Hematopoietic multipotent progenitor cell (in vitro differentiated cells): Measurements from ENCODE around the gene PHOSPHO2. TPM values are rescaled to one million over a fixed set of nuclear protein-coding genes. Genes with fewer than 3 reads are reported as not detected.
"Not testable (repeated sequence)": the region's sequence is repeated elsewhere in the genome, so short reads cannot be mapped to it uniquely, and the experiment has no call there.

Experiments used
- DNase-seq, 3 donors: peaks; one replicate each; pipeline ENCODE4 v3.0.0-alpha.2; 2011 to 2015; ENCODE audit warnings: low read depth in 2 of 3, low spot score in 2 of 3
- total RNA-seq: library from RNA; depleted of rRNA; stranded (reverse); fragments of >200 nt; gene quantifications from one replicate; pipeline ENCODE4 v1.2.3, GENCODE V29; 2012

The PHOSPHO2 gene
- total RNA-seq, 1 donor: 3.2 TPM

DNA sequence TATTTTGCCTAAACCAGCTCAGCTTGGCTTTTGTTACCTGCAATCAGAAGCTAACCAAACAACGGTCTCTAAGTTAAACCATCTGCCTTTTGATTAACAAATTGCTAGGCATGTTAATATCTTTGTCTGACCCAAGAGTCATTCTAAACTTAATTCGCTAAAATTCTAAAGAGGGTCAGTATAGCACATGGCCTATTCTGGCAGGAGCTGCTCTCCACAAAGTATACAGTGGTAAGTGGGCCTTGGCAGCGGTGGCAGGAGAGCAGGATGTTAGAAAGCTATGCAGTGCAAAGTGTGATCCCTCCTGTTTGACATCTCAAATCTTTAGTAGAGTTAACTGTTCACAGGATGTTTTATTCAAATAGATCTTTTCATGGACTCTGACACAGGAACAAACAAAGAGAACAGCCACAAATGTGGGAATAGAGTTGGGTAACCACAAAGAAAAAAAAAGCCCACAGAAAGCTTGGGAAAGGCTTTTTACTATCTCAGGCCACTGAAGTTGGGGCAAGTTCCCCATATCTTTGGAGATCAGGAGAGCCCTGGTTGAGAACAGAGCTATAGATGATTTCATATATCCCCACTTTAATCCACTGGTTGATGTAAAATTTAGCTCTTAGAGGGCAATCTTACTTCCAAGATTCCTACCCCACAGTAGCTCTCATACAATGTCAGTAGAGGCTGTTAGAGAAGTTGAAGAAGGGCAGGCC is 10.7 kb upstream of the PHOSPHO2 start:
- no peak for DNase-seq

DNA sequence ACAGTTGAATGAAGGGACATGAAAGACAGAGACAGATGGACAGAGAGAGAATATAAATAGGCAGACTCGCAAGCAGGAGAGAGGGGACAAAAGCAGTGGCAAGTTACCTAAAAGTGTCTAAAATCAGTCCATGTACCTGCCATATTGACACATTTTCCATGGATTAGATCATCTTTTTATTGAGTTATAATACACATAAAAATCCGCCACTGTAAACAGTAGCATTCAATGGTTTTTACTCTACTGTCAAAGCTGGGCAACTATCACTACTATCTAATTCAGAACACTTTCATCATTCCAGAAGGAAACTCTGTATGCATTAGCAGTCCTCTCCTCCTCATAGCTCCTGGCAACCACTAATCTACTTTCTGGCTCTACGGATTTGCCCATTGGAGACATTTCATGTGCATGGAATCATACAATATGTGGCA is 10.1 kb upstream of the PHOSPHO2 start:
- DNase-seq: no peak

DNA sequence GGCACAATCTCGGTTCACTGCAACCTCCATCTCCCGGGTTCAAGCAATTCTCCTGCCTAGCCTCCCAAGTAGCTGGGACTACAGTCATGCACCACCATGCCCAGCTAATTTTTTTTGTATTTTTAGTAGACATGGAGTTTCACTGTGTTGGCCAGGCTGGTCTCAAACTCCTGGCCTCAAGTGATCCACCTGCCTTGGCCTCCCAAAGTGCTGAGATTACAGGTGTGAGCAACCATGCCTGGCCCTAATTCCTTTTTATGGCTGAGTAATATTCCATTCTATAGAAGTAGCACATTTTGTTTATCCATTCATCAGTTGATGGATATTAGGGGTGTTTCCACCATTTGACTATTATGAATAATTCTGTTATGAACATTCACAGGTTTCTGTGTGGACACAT is 9.6 kb upstream of the PHOSPHO2 start:
- DNase-seq: not testable (repeated sequence)

DNA sequence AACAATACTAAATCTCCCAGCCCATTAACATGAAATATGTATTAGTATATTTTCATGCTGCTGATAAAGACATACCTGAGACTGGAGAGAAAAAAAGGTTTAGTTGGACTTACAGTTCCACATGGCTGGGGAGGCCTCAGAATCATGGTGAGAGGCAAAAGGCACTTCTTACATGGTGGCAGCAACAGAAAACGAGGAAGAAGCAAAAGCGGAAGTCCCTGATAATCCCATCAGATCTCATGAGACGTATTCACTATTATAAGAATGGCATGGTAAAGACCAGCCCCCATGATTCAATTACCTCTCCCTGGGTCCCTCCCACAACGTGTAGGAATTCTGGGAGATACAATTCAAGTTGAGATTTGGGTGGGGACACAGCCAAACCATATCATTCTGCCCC is 7.4 kb upstream of the PHOSPHO2 start:
- DNase-seq: not testable (repeated sequence)

DNA sequence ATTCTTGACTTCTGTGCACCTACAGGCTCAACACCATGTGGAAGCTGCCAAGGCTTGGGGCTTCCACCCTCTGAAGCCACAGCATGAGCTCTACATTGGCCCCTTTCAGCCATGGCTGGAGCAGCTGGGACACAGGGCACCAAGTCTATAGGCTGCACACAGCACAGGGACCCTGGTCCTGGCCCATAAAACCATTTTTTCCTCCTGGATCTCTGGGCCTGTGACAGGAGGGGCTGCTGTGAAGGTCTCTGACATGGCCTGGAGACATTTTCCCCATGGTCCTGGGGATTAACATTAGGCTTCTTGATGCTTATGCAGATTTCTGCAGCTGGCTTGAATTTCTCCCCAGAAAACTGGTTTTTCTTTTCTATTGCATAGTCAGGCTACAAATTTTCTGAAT is 6.3 kb upstream of the PHOSPHO2 start:
- not testable (repeated sequence) for DNase-seq

DNA sequence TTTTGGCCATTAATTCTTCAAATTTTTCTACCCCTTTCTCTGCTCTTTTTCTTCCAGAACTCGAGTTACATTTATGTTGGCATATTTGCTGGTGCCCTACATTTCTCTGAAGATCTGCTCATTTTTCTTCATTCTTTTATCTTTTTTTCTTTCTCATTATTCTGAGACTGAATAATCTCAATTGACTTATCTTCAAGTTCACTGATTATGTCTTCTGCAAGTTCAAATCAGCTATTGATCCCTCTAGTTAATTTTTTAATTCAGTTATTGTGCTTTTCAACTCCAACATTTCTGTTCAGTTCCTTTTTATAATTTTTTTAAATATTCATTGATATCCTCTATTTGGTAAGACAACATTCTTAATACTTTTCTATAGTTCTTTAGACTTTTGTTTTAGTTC is 3.3 kb upstream of the PHOSPHO2 start:
- DNase-seq: no peak

DNA sequence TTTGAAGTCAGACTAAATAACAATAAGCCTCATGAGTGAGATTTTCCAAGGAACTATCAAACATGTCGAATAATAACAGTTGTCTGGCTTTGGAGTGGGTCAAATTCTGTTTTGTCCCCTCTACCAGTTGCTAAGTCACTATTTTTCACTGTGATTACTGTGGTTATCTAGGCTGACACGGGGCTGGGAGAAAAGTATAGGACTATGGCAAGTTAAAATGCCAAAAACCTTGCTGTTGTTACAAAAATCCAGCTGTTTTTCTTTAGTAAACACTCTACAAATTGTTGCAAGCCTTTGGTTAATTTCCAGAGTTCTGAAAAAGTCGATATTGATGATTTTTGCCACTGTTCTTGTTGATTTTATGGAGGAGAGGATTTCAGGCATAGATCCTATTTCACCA is 1.6 kb upstream of the PHOSPHO2 start:
- DNase-seq: no peak

DNA sequence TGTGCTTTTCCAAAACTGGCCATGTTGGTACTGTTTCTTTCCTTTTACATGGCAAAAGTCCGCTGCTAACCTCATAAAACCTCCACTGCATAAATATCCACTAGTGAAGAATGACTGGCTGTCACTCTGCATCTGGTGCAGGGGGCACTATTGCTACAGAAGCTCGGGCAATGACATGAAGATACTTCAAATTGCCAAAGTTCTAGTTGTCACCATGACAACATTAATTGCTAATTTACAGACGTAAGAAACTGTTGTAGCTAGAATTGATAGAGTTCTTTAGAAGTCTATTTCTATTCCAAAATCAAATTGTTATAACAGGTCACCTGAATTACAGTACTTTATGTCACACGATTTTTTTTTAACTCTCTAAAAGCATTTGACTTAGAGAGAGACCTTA is 909 bp upstream of the PHOSPHO2 start:
- DNase-seq: peak in 2 of 3 donors; percentile 39 to 45

DNA sequence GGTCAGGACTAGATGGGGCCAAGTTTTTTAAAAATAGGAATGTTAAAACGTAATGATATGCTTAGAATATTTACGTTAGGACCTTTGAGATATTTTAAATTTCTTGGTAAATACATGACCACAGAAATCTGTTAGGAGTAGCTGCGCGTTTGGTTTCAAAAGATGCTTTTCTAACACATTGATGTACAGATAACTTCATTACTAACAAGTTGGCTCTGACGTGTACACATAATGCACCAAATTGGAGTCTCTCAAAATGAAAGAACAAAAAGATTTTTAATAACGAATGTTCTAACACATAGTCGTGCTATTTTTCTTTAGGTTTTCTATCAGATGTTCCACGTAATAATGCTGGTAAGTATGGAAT is 608 bp downstream of the PHOSPHO2 start:
- DNase-seq: no peak

DNA sequence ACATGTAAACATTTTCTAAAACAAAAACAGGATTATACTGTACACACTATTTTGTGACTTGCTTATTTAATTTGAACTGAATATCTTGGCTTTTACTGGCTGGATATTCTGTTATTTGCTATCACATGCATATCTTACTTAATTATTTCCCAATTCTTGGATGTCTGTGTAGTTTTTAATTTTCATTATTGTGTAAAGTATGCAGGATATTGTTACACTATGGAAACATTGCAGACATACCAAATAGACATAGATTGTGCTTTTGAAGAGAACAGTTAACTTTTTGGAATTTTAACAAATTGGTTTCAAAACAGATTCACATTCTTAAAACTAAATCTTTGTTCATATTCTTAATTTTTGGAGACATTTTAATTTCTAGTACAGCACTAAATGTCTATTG is 2.1 kb downstream of the PHOSPHO2 start:
- DNase-seq: no peak

DNA sequence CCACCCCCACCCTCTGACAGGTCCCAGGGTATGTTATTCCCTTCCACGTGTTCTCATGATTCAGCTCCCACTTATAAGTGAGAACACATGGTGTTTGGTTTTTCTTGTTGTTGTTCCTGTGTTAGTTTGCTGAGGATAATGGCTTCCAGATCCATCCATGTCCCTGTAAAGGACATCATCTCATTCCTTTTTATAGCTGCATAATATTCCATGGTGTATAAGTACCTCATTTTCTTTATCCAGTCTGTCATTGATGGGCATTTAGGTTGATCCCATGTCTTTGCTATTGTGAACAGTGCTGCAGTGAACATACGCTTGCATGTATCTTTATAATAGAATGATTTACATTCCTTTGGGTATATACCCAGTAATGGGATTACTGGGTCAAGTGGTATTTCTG is 4.9 kb downstream of the PHOSPHO2 start:
- not testable (repeated sequence) for DNase-seq

DNA sequence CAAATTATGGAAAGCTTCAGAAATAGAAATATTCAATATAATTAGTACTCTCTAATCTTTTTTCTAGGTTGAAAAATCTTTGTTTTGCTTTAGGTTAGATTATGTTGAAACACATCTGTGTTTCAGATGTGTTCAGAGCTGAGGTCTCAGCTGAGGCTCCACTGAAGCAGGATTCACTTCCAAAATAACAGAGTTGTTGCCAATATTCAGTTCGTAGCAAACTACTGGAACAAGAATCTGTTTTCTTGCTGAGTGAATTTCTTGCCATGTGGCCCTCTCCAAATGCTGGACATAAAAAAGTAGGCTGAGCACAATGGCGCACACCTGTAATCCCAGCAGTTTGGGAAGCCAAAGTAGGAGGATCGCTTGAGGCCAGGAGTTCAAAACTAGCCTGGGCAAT is 8.7 kb downstream of the PHOSPHO2 start:
- DNase-seq: no peak

DNA sequence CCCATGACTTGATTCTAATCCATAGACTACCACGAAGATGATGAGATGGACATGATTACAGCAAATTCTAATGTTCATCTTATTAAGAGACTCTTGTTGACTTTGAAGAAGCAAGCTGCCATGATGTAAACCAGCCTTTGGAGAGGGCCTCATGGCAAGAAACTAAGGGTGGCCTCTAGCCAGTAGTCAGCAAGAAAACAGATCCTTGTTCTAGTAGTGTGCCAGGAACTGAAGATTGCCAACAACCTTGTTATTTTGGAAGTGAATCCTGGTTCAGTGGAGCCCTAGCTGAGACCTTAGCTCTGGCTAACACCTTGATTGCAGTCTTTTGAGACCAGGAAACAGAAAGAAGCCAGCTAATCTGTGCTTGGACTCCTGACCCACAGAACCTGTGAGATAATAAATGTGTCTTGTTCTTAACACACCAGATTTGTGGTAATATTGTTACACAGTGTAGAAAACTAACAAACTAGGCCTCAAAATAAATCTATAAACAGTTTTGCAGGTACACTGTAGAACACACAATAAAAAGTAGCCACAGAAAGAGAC is 10.0 kb downstream of the PHOSPHO2 start:
- no peak for DNase-seq

DNA sequence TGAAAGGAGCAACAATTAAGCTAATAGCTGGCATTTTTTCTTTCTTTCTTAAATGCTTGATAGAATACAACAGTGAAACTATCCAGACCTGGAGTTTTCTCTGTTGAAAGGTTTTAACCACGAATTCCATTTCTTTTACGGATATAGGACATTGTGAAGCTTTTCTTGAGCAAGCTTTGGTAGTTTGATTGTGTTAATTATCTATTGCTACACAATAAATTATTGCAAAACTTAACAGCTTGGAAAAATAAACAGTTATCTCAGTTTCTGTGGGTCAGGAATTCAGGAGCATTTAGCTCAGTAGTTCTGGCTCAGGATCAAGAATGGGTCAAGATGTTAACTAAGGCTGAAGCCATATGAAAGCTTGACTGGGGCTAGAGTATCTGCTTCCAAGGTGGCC is 11.7 kb downstream of the PHOSPHO2 start:
- no peak for DNase-seq

DNA sequence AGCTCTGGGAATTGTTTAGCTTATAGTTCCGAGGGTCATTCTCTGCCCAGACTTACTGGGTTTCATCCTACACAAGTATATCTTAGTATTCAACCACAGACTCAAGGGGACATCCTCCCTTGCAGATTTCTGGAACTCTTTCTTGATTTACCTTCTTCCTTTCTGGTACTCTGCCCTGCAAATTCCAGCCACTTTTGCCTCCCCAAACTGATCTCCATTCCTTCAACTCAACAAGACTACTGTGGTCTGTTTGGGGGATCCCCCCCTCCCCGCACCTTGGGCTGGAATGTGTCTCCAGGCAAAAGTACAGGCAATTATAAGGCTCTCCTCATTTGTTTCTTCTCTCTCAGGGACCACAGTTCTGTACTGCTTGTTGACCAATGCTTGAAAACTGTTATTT is 13.4 kb downstream of the PHOSPHO2 start:
- no peak for DNase-seq

DNA sequence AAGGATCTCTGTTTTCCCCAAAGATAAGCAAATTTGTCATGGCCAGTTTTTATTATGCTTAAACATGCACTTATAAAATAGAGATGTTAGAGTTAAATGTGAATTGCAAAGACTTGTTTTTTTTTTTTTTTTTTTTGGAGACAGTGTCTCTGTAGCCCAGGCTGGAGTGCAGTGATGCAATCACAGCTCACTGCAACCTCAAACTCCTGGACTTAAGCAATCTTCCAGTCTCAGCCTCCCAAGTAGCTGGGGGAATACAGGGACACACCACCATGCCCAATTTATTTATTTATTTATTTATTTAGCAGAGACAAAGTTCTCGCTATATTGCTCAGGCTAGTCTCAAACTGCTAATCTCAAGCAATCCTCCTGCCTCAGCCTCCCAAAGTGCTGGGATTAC is 15.1 kb downstream of the PHOSPHO2 start:
- no peak for DNase-seq

DNA sequence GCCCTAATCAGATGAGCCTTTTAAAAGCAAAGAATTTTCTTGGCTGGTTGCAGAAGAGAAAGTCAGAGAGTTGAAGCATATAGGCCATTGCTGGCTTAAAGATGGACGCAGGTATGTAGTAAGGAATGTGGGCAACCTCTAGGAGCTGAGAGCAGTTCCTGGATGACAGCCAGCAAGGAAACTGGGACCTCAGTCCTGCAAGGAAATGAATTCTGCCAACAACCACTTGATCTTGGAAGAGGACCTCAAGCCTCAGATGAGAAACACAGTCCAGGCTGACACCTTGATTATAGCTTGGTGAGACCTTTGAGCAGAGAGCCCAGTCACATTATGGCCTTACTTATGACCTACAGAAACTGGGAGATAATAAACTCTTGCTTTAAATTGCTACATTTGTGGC is 15.7 kb downstream of the PHOSPHO2 start:
- no peak for DNase-seq

DNA sequence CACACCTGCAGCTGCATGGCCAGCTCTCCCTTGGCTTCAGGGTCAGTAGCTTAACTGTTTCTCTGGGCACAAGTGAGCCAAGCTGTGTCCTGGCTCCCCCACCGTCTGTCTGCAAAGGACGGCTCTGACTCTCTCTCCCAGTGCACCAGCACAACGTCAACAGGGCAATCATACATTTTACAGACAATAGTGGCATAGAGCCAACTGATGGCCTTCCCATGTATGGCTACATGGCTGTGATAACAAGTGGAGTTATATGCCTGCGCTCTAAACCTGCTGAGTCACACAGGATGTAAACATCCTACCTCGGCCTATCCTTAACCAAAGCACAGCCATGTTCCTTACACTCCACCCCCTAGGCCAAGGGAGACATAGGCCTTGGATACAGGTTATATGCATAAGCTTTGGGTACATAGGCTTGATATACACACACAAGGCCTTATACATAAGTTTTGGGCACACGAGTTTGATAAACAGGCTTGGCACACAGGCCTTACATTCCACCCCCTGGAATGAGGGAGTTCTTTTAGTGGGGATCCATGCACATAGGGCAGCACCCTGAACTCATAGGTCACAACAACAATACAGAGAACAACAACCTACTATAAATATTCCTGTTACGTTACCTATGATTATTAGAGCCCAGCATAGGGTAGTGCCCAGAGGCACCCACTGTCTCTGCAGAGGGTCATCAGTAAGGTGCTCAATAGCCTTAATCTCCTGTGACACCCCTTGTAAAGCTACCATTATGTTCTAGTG is 17.7 kb downstream of the PHOSPHO2 start:
- no peak for DNase-seq

DNA sequence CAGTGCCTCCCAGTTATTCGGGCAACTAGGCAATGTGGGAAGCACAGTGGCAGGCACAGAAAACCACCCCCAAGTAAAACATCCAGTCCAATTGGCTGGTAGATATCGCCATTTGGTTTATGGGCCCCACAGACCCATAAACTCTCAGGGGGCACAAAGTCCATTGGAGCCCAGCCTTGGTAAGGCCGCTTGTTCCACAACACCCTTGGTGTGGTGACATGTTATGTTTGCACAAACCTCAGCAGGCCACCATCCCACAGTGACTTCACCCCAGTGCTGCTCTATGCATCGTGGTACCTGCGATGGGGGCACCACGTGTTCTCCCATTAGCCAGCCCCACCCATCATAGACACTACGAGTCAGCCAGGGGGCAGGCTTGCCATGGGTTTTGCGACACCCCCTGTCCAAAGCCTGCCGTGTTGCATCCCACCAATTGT is 18.5 kb downstream of the PHOSPHO2 start:
- no peak for DNase-seq

DNA sequence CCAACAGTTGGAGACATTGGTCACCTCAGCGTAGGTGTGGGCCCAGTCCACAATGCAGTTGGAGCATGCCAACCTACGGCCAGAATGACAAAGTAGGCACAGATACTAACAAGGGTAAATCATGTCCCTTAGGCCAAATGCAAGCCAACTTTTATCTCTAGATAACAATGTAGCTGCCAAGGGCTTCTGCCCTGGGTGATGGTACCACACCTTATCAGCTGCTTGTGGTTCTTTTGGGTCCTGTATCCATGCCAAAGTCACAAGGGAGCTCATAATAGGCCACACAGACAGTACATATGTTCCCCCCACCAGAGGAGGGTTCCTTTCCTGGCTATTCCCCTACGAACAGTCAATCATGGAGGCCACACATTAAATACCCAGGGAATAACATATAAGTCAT is 19.1 kb downstream of the PHOSPHO2 start:
- no peak for DNase-seq

DNA sequence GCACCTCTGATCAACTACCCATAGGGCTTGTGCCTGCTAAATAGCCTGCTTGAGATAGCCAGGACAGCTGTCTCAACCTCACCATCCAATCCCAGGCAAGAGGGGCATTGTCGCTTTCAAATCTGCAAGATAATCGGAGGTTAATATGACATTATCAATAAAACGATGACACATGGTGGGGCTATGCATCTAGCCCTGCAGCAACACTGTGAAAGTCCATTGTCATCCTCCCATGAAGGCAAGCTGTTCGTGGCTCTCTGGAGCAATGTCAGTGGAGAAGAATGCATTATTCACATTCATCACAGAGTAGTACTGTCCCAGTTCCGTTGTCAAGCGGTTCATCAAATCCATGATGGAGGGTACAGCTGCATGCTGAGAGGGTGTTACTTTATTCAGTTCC is 20.4 kb downstream of the PHOSPHO2 start:
- DNase-seq: no peak
